OCI-M2 (cell line): ENCODE measurements around the gene CRYGB.
"Not testable (repeated sequence)": the region's sequence is repeated elsewhere in the genome, so short reads cannot be mapped to it uniquely, and the experiment has no call there.

ENCODE experiments used
- DNase-seq: peaks from one replicate; lab custom pipeline; 2025; ENCODE audit not compliant: unreplicated experiment; lab: John Stamatoyannopoulos, UW

The CRYGB gene

DNA sequence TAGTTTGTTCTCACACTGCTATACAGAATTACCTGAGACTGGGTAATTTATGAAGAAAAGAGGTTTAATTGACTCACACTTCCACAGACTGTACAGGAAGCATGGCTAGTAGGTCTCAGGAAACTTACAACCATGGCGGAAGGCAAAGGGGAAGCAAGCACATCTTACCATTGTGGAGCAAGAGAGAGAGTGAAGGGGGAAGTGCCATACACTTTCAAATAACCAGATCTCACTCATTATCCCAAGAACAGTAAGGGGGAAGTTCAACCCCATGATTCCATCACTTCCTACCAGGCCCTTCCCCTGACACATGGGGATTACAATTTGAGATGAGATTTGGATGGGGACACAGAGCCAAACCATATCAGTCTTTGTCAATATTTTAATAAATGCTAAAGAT, 5.0 kb upstream of the CRYGB start:
- DNase-seq = no peak

DNA sequence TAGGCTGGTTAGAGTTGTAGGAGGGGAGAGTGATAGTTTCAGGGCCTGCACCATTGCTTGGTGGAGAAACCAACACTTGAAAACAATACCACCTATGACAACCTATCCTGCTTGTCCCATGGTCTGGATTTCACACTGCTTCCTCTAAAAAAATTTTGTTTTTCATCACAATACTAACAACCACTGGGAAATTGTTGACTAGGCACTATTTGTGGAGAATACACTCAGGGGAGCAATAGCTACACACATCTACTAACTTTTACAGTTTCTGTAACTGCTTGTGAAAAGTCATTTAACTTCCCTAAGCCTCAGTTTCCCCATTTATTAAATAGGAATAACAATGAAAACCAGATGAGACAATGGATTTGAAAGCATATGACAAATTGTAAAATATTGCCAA, 4.1 kb upstream of the CRYGB start:
- no peak for DNase-seq

DNA sequence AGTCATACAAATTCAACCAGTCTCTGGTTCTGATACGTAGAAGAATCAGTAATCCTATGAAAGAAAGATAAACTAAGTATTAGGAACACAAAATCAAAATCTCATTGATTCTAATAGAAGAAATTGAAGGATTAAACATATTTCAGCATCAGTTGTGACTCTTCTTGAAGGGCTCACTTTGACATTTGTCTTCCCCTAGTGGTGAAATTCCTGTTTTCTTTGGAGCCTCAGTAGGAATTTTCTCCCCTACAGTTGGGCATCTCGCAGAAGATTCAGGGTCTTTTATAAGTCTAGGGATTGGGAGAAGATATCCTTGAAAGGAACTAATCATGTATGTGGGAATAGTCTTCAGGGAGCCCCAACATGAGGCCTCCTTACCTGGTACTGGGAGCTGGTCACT, 2.8 kb upstream of the CRYGB start:
- no peak for DNase-seq

DNA sequence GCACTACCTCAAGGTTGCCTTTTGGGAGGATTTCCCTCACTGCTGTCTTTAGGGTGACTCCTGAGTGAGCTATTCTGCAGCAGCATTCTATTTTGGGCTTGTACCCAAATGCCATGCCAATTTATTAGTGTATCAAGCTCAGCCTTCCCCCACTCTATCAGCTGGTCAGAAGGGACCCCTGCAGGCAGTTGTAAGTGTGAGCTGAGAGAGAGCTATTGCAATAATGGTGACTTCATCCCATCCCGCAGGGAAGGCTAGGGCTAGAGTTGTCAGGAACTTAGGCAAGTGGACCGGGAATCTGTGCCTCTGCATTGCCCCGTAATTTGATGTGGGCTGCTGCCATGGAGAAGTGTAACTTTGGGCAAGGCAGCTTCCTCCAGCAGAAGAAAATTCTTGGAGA, 1.8 kb upstream of the CRYGB start:
- no peak for DNase-seq

DNA sequence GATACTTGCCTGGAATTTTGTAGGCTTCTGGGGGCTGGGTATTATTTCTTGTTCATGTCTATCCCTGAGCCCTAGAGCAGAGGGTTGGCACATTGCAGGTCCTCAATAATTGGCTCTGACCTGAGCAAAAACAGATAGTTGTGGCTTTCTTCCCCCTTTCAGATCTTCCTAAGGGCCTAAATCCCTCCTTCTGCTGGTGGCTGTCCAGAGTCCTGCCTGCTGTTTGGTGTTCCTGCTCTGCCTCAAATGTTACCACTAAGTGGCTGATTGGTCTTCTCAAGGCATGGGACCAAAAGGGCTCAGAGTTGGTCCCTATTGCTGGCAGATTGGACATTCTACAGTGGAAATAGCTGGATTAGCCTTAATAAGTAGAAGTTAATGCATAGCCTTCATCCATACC, 1.1 kb upstream of the CRYGB start:
- DNase-seq = no peak

DNA sequence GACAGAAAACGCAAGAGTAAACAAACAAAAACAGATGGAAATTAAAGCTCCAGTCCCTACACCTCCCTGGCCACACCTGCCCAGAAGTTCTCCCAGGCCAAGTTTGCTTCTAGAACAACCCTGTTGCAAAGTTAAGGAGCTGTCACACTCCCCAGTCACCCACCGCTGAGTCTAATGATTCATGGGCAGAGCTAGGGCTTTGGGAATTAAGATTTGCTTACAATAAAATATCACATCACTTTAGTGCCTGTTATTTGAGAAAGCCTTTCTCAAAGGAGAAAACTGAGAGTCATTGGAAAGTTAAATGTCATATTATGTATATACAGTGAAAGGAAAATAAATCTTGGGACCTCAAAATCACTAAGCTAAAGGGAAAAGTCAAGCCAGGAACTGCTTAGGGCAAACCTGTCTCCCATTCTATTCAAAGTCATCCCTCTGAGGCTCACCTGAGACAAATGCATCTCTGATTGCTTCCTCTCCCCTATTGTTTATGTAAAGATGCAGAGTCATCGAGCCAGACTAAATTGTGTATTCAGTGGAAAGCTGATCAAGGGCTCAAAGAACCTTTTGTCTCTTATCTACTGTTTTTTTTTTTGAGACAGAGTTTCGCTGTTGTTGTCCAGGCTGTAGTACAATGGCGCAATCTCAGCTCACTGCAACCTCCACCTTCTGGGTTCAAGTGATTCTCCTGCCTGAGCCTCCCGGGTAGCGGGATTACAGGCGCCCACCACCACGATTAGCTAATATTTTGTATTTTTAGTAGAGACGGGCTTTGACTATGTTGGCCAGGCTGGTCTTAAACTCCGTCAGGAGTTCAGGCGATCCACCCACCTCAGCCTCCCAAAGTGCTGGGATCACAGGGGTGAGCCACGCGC, 2.8 kb downstream of the CRYGB start:
- DNase-seq = no peak

DNA sequence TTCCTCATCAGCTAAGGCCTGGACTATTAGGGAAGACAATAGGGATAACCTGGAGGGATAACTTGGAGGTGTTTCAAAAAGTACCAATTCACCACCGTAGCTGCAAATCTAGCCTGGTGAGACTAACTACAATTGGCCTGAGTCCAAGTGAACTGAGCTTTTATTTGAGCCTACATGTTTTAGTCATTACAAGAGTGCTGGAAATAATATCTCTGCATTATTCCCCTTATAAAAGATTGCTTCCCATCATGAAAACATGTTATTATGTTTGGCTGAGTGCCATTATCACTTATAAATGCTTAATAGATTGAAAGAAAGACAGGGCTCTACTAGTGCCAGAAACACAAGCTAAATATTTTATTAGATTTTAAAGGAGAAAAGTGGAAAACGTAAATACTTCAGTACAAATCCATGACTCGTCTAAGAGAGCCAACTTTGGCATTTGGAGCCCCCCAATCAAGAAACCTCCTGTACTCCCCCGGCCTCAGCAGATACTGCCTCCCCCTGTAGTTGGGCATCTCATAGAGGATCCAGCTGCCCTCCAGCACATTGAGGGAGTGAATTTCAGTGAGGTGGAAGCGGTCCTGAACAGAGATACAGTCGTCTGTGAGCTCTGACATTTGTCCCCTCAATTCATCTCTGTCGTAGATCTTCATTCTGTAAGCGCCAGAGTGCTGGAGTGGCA, 3.6 kb downstream of the CRYGB start:
- DNase-seq = no peak

DNA sequence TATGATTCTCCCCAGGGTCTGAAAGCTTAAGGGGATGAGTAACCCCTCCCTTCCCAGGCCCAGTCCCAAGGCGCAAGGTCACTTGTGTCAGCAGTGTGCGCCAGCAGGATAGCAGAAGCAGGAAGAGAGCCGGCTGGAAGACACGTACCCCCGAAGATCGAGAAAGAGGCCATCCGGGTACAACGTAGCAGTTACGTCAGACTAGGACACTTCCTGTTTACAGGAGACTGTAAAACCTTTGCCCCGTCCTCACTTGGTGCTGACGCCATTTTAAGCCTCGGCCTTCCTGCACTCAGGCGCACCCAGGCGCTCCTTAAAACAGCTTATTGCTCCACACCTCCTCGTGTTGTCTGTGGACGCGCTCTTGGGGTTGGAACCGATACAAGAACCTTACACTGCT, 6.5 kb downstream of the CRYGB start:
- no peak for DNase-seq

DNA sequence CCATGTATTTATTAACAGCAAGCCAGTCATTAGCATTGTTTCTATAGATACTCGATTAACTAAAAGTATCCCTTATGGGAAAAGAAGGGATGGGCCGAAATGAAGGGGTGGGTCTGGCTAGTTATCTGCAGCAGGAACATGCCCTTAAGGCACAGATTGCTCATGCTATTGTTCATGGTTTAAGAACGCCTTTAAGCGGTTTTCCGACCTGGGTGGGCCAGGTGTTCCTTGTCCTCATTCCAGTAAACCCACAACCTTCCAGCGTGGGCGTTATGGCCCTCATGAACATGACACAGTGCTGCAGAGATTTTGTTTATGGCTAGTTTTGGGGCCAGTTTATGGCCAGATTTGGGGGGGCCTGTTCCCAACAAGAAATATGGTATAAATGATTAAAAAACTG, 7.6 kb downstream of the CRYGB start:
- not testable (repeated sequence) for DNase-seq

DNA sequence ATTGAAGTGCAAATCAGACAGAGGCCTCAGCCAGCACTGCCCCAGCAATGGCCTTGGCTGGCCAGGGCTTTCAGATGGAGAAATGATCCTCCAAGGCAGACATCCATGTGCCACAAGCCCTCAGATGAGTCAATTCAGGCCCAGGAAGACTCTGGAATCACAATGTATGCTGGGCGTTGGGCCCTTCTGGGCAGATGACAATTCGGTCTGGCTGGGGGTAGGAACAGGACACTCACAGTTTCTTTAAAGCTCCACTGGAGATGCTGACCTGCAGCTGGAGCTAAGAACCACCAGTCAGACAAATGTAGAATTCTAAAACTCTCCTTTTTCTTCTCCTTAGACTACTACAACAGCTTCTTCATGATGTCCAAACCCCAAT, 9.3 kb downstream of the CRYGB start:
- no peak for DNase-seq

DNA sequence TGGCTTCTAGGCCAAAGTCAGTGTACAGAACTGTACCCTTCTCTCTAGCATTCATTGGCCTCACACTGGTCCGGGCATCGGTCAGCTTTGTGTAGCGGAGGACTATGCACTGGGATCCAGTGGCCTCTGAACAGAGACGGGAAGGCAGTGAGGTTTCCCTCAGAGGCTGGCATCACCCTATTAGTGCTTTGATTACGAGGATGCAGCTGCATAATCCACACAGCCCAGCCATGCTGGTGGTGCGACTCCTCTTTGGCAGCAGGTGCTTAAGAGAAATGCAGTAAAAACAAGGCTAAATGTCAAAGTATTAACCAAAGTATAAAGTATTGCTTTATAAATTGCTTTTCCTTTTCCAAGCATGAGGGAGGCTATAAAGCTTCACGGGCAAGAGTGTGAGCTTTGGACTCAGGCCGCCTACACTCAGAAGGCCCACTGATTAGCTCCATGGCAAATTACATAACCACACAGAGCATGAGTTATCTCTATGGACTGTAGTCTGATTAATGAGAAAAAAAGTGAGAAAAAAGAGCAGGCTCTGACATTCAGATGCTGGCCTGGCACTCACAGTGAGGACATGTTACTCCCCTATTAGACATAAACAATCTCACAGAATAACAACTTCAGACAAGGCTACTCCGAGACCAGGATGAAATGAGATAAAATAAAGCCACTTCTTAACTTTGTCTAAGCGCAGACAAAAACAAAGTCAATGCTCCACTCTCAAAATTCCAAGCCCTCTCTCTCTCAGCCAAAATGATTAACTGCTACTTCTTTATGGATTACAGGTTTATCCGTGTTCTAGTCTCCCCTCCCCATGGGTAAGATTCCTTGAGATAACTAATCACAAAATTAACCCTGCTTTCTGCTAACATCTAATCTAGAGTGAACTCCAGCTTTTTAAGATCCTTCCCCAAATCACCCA, 9.9 kb downstream of the CRYGB start:
- DNase-seq = no peak

DNA sequence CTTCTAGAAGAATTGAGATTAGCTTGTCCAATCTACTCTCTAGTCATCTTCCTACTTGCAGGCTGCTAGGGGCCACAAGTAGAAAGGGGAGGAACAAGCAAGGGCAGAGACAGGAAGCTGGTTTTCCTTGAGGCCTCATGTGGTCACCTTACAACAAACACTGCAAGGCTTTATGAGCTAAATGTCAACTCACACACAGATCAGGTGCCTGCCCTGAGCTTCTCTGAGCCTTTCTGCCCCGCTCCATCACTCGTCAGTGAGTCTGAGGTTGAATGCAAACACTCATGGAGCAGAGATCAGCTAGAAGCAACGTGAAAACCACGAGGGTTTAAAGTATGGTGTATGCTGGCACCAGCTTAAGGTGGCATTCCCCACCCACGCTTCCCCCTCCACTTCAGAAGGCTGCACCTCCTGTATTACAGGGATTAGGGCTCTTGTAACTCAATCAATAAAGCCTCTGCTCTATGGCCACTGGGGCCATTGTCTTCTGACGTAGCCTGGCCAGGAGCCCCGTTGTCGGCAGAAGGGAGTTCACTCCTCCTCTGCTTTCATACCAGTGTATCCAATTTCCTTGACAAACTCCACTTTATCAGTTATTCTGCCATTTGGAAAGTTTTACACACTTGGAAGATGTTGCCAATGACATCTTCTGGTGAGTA, 10.9 kb downstream of the CRYGB start:
- DNase-seq = no peak

DNA sequence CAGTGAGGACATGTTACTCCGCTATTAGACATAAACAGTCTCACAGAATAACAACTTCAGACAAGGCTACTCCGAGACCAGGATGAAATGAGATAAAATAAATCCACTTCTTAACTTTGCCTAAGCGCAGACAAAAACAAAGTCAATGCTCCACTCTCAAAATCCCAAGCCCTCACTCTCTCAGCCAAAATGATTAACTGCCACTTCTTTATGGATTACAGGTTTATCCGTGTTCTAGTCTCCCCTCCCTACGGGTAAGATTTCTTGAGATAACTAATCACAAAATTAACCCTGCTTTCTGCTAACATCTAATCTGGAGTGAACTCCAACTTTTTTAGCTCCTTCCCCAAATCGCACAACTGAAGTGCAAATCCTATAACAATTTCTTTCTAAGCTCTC, 15.2 kb downstream of the CRYGB start:
- DNase-seq = no peak

DNA sequence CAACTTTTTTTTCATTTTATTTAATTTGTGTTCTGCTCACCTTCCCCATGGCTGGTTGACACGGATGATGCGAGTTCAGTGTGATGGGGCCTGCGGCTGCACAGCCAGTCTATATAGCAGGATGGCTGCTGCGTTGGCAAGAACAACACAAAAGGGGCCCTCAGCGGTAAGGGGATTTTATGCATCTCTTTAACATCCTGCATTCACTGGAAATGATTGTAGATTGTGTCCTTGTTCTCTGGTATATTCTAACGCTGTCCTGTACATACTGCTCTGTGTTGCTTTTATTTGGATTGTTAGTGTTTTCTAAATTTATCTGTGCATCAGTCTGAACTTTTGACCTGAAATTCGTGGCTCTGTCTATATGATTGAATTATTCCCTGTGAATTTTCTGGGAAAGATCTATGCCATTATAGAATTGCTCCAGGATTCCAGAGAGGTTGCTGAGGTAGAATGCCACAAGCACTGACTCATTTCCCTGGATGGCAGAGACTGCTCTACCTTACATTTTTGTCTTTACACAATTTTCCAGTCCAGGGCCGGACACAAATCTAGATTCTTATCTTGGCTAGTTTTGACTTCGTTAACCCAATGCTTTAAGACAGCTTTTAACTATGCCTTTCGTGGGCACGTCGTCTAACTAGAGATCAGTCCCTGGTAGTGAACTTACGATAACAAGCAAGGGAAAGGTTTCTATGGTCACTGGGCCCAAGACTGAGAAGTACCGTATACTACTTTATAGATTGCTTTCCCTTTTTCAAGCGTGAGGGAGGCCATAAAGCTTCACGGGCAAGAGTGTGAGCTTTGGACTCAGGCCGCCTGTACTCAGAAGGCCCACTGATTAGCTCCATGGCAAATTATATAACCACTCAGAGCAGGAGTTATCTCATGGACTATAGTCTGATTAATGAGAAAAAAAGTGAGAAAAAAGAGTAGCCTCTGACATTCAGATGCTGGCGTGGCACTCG, 15.9 kb downstream of the CRYGB start, which contains the start of gene CRYGC:
TSS of gene CRYGC (minus strand) at position 85 of the 968 bp plus-strand sequence. CDS start at position 49, 36 bp downstream.
- no peak for DNase-seq

DNA sequence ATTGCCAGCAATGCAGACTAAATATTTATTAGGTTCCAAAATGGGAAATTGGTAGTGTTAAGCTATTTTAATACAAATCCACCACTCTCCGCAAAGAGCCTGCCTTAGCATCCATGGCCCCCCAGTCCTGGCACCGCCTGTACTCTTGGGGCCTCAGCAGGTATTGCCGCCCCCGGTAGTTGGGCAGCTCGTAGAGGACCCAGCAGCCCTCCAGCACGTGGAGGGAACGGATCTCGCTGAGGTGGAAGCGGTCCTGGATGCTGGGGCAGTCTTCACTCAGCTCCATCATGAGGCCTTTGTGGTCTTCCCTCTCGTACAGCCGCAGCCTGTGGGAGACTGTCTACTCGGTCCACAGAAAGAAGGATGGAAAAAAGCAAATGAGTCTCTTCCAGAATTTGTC, 17.8 kb downstream of the CRYGB start:
- DNase-seq = no peak

DNA sequence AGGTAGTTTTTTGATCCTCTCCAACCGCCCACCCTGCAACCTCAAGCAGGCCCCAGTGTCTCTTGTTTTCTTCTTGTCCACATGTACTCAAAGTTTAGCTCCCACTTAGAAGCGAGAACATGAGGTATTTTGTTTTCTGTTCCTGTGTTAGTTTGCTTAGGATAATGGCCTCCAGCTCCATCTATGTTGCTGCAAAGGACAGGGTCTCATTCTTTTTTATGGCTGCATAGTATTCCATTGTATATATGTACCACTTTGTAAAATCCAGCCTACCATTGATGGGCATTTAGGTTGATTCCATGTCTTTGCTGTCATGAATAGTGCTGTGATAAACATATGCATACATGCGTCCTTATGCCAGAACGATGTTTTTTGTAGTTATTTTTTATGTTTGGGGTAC, 18.9 kb downstream of the CRYGB start:
- DNase-seq = no peak

DNA sequence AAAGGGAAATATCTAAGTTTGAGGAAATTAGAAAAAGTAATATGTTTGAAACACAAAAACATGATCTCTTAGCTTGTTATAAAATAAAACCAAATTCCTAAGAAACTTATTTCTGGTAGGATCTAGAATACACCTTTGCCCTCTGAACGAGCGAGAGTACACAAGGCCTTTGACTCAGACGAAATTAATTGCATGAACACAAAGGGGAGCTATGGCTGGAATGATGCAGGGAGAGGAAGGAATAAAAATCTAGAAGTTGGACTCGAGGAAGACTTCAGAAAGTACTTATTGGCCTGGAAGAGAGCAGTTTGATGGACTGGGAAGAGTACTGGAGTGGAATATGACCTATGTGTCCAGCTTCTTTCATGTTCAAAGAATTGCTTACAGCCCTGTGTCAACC, 20.7 kb downstream of the CRYGB start:
- no peak for DNase-seq

DNA sequence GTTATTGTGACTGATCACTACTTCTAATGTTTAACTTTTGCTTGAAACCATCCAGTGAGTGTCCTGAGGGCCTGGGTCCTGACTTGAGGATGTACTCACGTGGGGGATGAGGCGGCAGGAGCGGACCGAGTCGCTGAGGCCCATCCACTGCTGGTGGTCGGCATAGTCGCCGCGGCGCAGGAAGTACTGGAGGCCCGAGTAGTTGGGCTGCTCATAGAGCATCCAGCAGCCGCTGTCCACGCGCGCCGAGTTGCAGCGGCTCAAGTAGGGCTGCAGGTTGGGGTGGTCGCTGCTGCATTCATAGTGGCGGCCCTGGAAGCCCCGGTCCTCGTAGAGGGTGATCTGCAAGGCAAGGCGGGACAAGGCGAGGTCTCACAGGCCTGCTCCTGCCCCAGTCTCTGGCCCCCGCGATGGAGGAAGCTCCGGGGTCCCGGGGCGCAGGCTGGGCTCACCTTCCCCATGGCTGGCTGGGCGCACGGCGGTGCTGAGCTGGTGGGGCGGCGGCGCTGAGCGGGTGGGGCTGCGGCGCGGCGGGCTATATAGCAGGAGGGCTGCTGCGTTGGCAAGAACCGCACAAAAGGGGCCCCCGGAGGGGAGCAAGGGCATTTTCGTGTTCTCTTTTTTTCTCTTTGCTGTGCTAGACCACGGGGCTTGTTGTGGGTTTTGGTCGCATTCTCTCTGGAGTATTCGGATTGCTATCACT, 21.8 kb downstream of the CRYGB start, which contains the start of gene CRYGD:
TSS of gene CRYGD (minus strand) at position 512 of the 703 bp plus-strand sequence. CDS start at position 461, 51 bp downstream.
- DNase-seq = not testable (repeated sequence)

DNA sequence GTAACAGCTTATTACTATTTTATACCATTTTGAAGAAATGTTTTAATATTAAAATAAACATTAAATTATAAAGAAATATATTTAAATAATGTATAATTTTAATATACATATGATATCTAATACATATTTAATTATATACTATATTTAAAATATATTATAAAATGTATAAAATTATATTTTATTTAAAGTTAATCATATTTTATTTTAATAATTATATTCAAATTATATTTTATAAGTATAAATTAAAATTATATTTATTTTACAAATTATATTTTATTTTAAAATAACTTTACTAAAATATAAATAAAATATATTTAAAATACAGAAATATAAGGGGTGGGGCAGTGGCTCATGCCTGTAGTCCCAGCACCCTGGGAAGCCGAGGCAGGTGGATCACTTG, 23.7 kb downstream of the CRYGB start:
- DNase-seq = no peak
